ENCODE measurements around the gene NCCRP1.
A peak's percentile ranks its signal among the peaks of the same experiment; 100 is the strongest.

NCCRP1 gene, protein sequence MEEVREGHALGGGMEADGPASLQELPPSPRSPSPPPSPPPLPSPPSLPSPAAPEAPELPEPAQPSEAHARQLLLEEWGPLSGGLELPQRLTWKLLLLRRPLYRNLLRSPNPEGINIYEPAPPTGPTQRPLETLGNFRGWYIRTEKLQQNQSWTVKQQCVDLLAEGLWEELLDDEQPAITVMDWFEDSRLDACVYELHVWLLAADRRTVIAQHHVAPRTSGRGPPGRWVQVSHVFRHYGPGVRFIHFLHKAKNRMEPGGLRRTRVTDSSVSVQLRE

GRCh38 chr19:39196860-39197562, at the start of gene NCCRP1:
Gene NCCRP1, plus strand, starts transcription at chr19:39196964. Its CDS starts 19 bp downstream, at chr19:39196983.
- no peak for DNase-seq (ENCODE audit: low read depth)

DNA sequence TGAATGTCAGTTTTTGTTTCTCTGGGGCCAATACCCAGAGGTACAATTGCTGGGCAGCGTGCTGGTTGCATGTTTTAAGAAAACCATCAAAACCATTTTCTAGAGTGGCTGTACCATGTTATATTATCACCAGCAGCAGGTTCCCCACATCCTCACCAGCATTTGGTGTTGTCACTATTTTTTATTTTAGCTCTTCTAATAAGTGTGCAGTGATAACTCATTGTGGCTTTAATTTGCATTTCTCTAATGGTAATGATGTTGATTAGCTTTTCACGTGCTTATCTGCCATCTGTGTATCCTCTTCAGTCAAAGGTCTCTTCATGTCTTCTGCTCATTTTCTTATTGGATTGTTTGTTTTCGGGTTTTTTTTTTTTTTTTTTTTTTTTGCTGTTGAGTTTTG, 49.3 kb upstream of the NCCRP1 start:
- DNase-seq (ENCODE audit: low read depth): no peak

DNA sequence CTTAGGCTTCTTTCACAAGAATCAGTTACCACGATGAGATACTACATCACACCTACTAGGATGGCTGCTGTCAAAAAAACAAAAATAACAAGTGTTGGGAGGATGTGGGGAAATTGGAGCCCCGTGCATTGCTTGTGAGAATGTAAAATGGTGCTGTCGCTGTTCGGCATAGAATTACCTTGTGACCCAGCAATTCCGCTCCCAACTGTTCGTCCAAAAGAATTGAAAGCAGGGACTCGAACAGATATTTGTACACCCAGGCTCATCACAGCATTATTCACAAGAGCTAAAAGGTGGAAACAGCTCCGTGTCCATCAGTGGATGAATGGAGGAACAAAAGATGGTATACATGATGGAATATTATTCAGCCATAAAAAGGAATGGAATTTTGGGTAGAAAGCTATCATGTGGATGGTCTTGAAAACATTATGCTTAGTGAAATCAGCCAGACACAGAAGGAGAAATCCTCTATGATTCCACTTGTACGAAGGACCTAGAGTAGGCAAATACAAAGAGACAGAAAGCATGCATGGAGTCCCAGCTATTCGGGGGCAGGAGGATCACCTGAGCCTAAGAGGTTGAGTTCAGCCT, 47.7 kb upstream of the NCCRP1 start:
- no peak for DNase-seq (ENCODE audit: low read depth)

- no peak for DNase-seq (ENCODE audit: low read depth)
Measured at GRCh38 chr19:39150235-39150634, 46.5 kb upstream of the NCCRP1 start.

DNA sequence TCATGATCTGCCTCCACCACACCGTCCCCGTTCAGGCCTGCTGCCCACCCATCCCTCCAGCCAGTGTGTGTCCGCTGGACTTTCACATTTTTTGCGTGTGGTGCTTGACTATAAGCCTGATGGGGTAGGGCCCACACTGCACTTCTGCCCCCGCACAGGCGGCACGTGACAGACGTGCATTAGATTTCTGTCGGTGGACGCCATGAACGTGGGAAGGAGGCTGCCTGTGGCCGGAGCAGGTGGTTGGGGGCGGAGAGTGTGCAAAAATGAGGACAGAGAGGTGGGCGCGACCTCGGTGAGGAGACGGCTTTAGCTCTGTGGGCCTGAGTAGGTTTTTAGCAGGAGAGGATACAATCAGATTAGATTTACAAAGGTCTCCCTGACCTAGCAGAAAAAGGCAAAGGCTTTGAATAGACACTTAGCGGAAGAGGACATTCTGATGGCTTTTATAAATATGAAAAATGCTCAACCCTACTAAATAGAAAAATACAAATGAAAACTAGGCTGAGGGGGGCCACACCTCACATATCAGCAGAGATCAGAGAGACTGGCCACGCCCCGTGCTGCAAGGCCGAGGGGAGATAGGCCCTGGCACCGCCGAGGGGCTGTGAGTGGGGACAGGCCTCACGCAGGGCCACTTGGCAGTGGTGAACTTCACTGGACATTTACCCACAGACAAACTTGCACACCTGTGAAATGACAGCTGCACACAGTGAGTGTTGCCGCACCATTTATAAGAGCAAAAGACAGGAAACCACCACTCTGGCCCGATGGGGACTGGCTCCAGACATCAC, 45.8 kb upstream of the NCCRP1 start:
- DNase-seq (ENCODE audit: low read depth): no peak

DNA sequence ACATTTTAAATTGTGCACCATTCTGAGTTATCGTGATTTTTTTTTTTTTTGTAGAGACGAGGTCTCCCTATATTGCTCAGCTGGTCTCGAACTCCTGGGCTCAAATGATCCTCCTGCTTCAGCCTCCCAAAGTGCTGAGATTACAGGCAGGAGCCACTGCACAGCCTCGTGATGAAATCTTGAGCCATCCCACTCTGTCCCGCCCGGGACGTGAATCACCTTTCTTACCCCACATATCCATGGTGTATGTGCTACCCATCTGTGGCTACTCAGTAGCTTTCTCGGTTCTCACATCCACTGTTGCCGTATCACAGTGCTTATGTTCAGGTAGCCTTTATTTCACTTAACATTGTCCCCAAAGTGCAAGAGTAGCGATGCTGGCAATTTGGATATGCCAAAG, 44.7 kb upstream of the NCCRP1 start:
- DNase-seq (ENCODE audit: low read depth): no peak

DNA sequence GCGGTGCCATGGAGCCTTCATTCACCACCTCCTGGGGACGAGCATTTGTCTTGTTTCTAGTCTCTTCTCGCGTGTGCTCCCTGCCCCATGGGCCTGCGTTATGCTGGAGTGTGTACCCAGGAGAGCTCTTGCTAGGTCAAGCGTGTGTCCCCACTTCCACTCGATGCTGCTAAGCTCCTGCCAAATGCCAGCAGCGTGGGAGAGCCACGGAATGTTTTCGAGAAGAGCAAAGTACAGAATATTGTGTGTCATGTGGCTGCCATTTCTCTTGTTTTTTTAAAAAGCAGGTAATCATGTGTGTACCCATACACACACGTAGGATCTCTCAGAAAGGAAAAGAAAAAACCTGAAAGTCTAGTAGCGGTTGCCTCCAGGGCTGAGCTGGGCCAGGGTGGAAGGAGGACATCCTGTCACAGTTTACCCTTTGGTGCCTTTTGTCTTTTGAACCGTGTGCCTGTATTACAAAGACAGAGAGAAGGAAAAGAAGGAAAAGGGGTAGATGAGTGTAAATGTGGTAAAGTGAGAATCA, 42.6 kb upstream of the NCCRP1 start:
- DNase-seq (ENCODE audit: low read depth): no peak

DNA sequence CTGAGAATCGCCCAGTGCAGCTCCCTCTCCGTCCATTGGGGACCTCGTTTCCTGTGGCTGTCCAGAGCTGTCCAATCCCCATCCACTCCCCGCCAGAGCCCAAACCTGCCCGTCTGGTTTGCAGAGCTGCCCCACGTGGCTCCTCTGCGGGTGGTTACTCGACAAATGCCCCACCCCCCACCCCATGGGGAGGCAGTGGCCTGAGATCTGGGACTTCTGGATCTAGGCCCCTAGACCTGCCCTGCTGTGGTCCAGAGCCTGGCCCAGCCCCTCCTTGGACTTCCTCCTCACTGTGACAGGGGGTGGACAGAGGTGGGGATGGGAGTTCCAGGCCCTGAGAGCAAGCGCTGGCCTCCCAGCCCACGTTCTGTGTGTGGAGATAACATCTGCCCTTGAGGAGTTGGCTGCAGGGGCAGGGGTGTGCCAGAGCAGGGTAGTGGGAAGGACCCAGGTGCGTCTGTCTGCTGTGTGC, 42.1 kb upstream of the NCCRP1 start:
- DNase-seq (ENCODE audit: low read depth): no peak

- DNase-seq (ENCODE audit: low read depth): no peak
Measured at GRCh38 chr19:39155114-39155700, 41.6 kb upstream of the NCCRP1 start.

GRCh38 chr19:39155741-39156140, 41.0 kb upstream of the NCCRP1 start:
- DNase-seq (ENCODE audit: low read depth): no peak

GRCh38 chr19:39156326-39157230, 40.2 kb upstream of the NCCRP1 start:
- no peak for DNase-seq (ENCODE audit: low read depth)

DNA sequence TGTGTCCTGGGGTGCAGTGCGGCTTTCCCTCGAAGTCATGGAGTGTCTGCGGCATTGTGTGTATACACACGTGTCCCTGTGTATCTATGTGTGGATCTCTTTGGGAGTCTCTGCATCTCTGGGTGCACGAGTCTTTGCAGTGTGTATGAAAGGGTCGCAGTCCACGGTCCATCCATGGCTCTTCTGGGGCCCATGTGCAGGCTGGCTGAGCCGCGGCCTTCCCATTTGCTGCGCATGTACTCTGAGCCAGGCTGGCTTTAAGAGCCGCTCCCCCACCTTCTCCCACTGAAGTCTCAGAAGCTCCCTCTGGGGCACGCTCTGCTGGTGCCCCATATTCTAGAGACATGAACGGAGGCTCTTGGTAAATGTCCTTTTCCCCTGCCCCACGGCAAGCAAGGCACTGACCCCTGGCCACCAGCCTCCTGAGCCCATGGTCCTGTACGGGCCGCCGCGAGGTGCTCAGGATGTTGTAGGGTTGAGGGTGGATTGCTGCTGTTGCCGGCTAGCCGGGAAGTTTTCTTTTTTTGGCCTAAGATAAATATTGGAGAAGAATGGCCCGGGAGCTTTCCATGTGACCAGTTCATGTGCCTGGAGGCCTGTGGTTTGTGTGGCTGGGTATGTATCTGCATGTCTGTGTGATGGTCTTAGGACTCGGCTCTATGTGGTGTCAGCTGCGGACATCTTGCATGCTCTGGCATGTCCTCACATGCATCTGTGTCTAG, 39.3 kb upstream of the NCCRP1 start:
- no peak for DNase-seq (ENCODE audit: low read depth)

GRCh38 chr19:39157997-39158389, 38.8 kb upstream of the NCCRP1 start:
- no peak for DNase-seq (ENCODE audit: low read depth)

- no peak for DNase-seq (ENCODE audit: low read depth)
Measured at GRCh38 chr19:39158646-39159260, 38.0 kb upstream of the NCCRP1 start.

GRCh38 chr19:39160523-39160861, 36.3 kb upstream of the NCCRP1 start:
- DNase-seq (ENCODE audit: low read depth): peak; percentile 51

DNA sequence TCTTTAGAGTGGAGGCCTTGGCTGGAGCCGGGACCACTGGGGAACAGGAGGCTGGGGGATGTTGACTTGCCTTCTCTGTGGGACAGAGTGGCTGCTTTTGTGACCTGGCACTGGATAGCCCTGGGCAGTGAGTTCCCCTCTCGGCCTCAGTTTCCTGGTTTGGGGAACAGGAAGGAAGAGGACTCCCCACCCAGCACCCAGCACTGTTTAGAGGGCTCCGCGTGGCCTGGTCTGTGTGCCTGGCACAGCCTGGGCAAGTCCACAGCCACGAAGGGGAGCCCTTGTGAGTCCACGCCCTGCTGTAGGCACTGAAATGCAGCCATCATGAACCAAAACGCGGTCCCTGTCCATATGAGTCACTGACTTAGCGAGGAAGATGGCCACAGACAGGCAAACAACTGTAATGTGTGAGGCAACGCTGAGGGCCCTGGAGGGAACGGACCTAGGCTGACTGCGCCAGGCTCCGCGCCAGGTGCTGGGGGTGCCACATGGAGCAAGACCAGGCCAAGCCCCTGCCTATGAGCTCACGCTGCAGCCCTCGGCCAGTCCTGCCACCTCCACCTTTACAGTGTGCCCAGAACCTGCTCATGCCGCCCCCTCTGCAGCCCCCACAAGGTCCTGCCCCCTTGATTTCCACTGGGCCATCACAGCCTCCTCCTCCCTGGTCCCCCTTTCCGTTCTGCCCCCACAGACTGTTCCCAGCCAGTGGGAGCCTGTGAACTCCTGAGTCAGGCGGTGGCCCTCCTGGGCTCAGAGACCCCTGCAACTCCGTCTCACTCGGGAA, 35.7 kb upstream of the NCCRP1 start:
- DNase-seq (ENCODE audit: low read depth): peak; percentile 29

DNA sequence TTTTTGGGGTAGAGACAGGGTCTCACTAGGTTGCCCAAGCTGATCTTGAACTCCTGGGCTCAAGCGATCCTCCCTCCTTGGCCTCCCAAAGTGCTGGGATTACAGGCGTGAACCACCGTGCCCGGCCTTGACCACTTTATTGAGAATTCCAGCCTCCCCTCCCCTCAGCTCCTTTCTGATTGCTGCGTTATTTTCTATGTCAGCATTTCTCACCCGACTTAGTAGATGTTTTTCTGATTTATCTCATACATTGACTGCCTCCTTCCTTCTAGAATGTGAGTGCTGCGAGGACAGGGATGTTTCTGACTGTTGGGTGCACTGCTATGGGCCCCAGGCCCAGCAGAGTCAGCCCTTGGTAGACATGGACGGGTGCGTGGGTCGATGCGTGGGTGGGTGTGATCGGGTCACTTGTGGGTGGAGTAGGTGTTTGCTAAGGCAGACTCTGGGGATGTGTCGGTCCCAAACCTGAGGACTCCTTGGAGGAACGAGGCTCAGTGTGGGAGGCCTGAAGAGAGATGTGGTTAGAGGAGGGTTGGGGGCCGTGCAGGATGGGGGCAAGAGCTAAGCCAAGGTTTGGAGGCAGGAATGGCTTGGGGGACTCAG, 34.2 kb upstream of the NCCRP1 start:
- DNase-seq (ENCODE audit: low read depth): no peak

DNA sequence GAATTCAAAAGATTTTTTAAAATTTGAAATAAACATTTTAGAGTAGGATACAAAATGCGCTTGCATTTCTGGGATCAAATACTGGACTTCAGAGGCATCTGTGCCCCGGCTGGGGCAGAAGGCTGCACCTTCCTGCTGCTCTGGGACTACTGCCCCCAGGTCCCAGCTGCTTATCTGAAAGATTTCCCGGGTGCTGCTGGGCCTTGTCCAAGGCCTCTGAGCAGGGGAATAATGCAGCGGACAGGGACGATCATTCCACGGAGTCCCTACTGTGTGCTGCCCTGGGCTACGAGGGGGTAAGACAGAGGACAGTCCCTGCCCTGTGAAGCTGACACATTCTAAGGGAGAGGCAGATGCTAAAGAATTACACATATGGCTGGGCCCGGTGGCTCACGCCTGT, 33.1 kb upstream of the NCCRP1 start:
- DNase-seq (ENCODE audit: low read depth): no peak

DNA sequence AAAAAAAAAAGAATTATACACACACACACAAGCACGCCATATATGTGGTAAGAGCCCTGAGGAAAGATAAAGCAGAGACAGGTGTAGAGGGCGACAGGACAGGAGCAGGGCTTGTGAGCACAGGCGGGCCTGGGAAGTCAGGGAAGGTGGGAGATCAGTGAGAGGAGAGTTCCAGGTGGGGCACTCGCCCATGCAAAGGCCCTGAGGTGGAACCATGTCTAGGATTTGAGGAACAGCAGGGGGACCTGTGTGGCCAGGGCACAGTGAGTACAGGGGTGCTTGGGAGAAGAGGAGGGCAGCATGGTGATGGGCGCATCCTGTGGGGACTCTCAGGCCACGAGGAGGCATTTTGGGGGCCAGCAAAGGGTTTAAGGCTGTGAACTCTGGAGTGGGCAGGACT, 32.5 kb upstream of the NCCRP1 start:
- no peak for DNase-seq (ENCODE audit: low read depth)
